Renal pelvis (tissue), 4 donors: ENCODE data around the gene FSD1. TPM values are rescaled to one million over a fixed set of nuclear protein-coding genes. Genes with fewer than 3 reads are reported as not detected.
"Not testable (repeated sequence)": the region's sequence is repeated elsewhere in the genome, so short reads cannot be mapped to it uniquely, and the experiment has no call there.

Experiments used
- DNase-seq: peaks from one replicate; pipeline ENCODE4 v3.0.0-alpha.2; 2013
- polyA plus RNA-seq, 3 donors: library from polyadenylated mRNA; unstranded; fragments of 120-200 nt; gene quantifications; one replicate each; pipeline ENCODE4 v1.2.1, GENCODE V29; 2013; ENCODE audit not compliant: insufficient read length in 3 of 3

Gene FSD1
- polyA plus RNA-seq, 3 donors, result 6.7 to 9.0 (median 8.4) TPM

GRCh38 chr19:4310247-4311121 is 6.1 kb downstream of the FSD1 start:
- no peak for DNase-seq

- no peak for DNase-seq
Observed at GRCh38 chr19:4313847-4314490, 9.6 kb downstream of the FSD1 start.

GRCh38 chr19:4316956-4317355 is 12.6 kb downstream of the FSD1 start:
- no peak for DNase-seq

- DNase-seq, result no peak
Observed at GRCh38 chr19:4318460-4318859, 14.1 kb downstream of the FSD1 start.

GRCh38 chr19:4319067-4319718 is 14.8 kb downstream of the FSD1 start:
- DNase-seq, result no peak

- DNase-seq, result no peak
Observed at GRCh38 chr19:4320419-4320818, 16.0 kb downstream of the FSD1 start.

- no peak for DNase-seq
Observed at GRCh38 chr19:4322942-4323665, 18.7 kb downstream of the FSD1 start.

- no peak for DNase-seq
Observed at GRCh38 chr19:4323692-4324091, 19.3 kb downstream of the FSD1 start.

- no peak for DNase-seq
Observed at GRCh38 chr19:4324228-4324627, 19.8 kb downstream of the FSD1 start.

- DNase-seq, result no peak
Observed at GRCh38 chr19:4326215-4326836, 21.9 kb downstream of the FSD1 start.

- no peak for DNase-seq
Observed at GRCh38 chr19:4326837-4327251, 22.4 kb downstream of the FSD1 start.

GRCh38 chr19:4327252-4327876 is 23.0 kb downstream of the FSD1 start:
- DNase-seq, result peak; percentile 72

- no peak for DNase-seq
Observed at GRCh38 chr19:4327877-4328242, 23.5 kb downstream of the FSD1 start.

- peak; percentile 96 for DNase-seq
Observed at GRCh38 chr19:4328243-4328990, 24.0 kb downstream of the FSD1 start.

GRCh38 chr19:4328991-4329681 is 24.7 kb downstream of the FSD1 start:
- DNase-seq, result not testable (repeated sequence)

GRCh38 chr19:4329858-4330257 is 25.5 kb downstream of the FSD1 start:
- no peak for DNase-seq

GRCh38 chr19:4334929-4335570 is 30.7 kb downstream of the FSD1 start:
- no peak for DNase-seq

- DNase-seq, result no peak
Observed at GRCh38 chr19:4337906-4338440, 33.6 kb downstream of the FSD1 start.
